HepG2 (cell line): ENCODE results near the gene LOXL3. TPM values are rescaled to one million over a fixed set of nuclear protein-coding genes. Genes with fewer than 3 reads are reported as not detected.

Experiments used
- ATAC-seq: fragments of 200-7000 bp; cut with Tn5 transposase; 3 replicates; pipeline ENCODE4 v1.9.1; 2020; ENCODE audit warnings: mild to moderate bottlenecking, moderate library complexity
- BruUV-seq: library from RNA; stranded (reverse); fragments of 400-500 nt; replicated peaks from 2 replicates; lab custom pipeline; 2021; lab: Mats Ljungman, UMichigan
- CTCF ChIA-PET: fragments of 300-600 bp; formaldehyde crosslinking; extraction: SDS; loops from one replicate; lab custom pipeline; 2021; ENCODE audit warnings: low total read pairs, inconsistent platforms, low intra/inter-chr PET ratio; lab: Yijun Ruan, JAX
- POLR2A ChIA-PET: fragments of 350-600 bp; sonication (Branson Sonifier 250); formaldehyde crosslinking; loops from one replicate; lab custom pipeline; 2020; ENCODE audit warnings: antibody characterized with exemption, inconsistent platforms; lab: Yijun Ruan, JAX
- DNase-seq: peaks from one replicate; pipeline ENCODE4 v3.0.0-alpha.2; 2015; ENCODE audit warnings: low spot score
- FAIRE-seq: peaks from 3 replicates; lab custom pipeline; 2011; peaks lifted over from hg19 to GRCh38; lab: Jason Lieb, UNC
- H2AFZ ChIP-seq: one replicate; pipeline ENCODE4 v1.6.1; 2011; ENCODE audit warnings: low read length, inconsistent platforms
- H3K27ac ChIP-seq: fragments of 300-600 bp; 3 replicates; pipeline ENCODE4 v1.8.0; 2011; ENCODE audit warnings: mixed run types, mild to moderate bottlenecking, mixed read lengths, low read length, inconsistent platforms; ENCODE audit not compliant: insufficient read depth; ENCODE audit errors: extremely low read length
- H3K27me3 ChIP-seq, 2 experiments: fragments of 200-600 bp in 1 of 2; 2 replicates in 1 of 2; 3 replicates in 1 of 2; pipeline versions ENCODE4 v1.6.0 to v1.8.0; 2011; ENCODE audit warnings: low read length in 2 of 2, mild to moderate bottlenecking in 2 of 2, moderate library complexity in 2 of 2, inconsistent platforms in 1 of 2; ENCODE audit not compliant: insufficient read depth in 2 of 2, control insufficient read depth in 1 of 2
- H3K36me3 ChIP-seq, 2 experiments: fragments of 200-600 bp in 1 of 2; replicated peaks in 1 of 2; 2 replicates in 1 of 2; 3 replicates in 1 of 2; pipeline versions ENCODE4 v1.5.1 to v1.8.0; 2011; ENCODE audit warnings: low read length in 2 of 2, inconsistent platforms in 1 of 2; ENCODE audit not compliant: insufficient read depth in 2 of 2, control insufficient read depth in 1 of 2
- H3K4me1 ChIP-seq: 2 replicates; pipeline ENCODE4 v1.5.1; 2012; ENCODE audit warnings: low read length, inconsistent platforms; ENCODE audit not compliant: insufficient read depth
- H3K4me2 ChIP-seq: 2 replicates; pipeline ENCODE4 v1.6.0; 2011; ENCODE audit warnings: low read depth, low read length, inconsistent platforms
- H3K4me3 ChIP-seq, 3 experiments: fragments of 200-600 bp in 1 of 3; sonication (generic), shearing (Covaris generic) in 1 of 3; replicated peaks in 1 of 3; 2 replicates each; pipeline ENCODE4 v1.5.1; 2011 to 2016; ENCODE audit warnings: low read length in 3 of 3, inconsistent platforms in 2 of 3, low read depth in 2 of 3, mild to moderate bottlenecking in 2 of 3, control low read depth in 1 of 3, mixed read lengths in 1 of 3; ENCODE audit not compliant: insufficient read depth in 1 of 3
- H3K79me2 ChIP-seq: one replicate; pipeline ENCODE4 v1.6.1; 2011; ENCODE audit warnings: low read length, inconsistent platforms; ENCODE audit not compliant: insufficient read depth
- H3K9ac ChIP-seq: 2 replicates; pipeline ENCODE4 v1.6.0; 2011; ENCODE audit warnings: mild to moderate bottlenecking, low read depth, low read length, inconsistent platforms; ENCODE audit not compliant: insufficient read depth
- H3K9me3 ChIP-seq: 2 replicates; pipeline ENCODE4 v1.5.1; 2012; ENCODE audit warnings: mild to moderate bottlenecking, low read length
- H4K20me1 ChIP-seq: 2 replicates; pipeline ENCODE4 v1.6.0; 2011; ENCODE audit warnings: inconsistent platforms, mild to moderate bottlenecking, low read length, moderate library complexity; ENCODE audit not compliant: insufficient read depth
- ASH2L ChIP-seq: fragments of 300-600, 200-600 bp; sonication (generic); IDR thresholded peaks from 2 replicates; pipeline ENCODE4 v1.7.0; 2017; ENCODE audit warnings: low read depth, mild to moderate bottlenecking, moderate library complexity, mixed read lengths, low read length; ENCODE audit not compliant: insufficient read length
- ATRX ChIP-seq: sonication (generic); formaldehyde crosslinking; IDR thresholded peaks from 2 replicates; pipeline ENCODE4 v1.4.0; 2020; ENCODE audit warnings: missing genetic modification reagents, borderline replicate concordance
- BRCA1 ChIP-seq: sonication (generic); formaldehyde crosslinking; IDR thresholded peaks from 2 replicates; pipeline ENCODE4 v1.4.0; 2020; ENCODE audit warnings: missing genetic modification reagents
- BRD4 ChIP-seq: sonication (generic); formaldehyde crosslinking; IDR thresholded peaks from 2 replicates; pipeline ENCODE4 v1.4.0; 2020; ENCODE audit warnings: missing genetic modification reagents
- EED ChIP-seq: sonication (generic); formaldehyde crosslinking; IDR thresholded peaks from 2 replicates; pipeline ENCODE4 v1.5.0; 2020; ENCODE audit warnings: mild to moderate bottlenecking, missing genetic modification reagents
- ERF ChIP-seq: IDR thresholded peaks from 2 replicates; pipeline ENCODE4 v1.6.1; 2018; ENCODE audit warnings: missing biosample characterization, missing genetic modification reagents
- GABPA ChIP-seq, 2 experiments: IDR thresholded peaks; 2 replicates each; pipeline ENCODE4 v1.6.1; 2011 to 2016; ENCODE audit warnings: low read depth in 2 of 2, low read length in 1 of 2, missing biosample characterization in 1 of 2, missing genetic modification characterization in 1 of 2
- HOXD1 ChIP-seq: sonication (generic); formaldehyde crosslinking; IDR thresholded peaks from 2 replicates; pipeline ENCODE4 v1.5.0; 2020; ENCODE audit warnings: missing genetic modification reagents
- MXI1 ChIP-seq: IDR thresholded peaks from 3 replicates; pipeline ENCODE4 v1.6.1; 2012; ENCODE audit warnings: low read depth, low read length, inconsistent platforms, borderline replicate concordance
- RARG ChIP-seq: sonication (generic); formaldehyde crosslinking; IDR thresholded peaks from 2 replicates; pipeline ENCODE4 v1.4.0; 2020; ENCODE audit warnings: low read depth, mild to moderate bottlenecking, missing genetic modification reagents
- RORA ChIP-seq: sonication (generic); formaldehyde crosslinking; IDR thresholded peaks from 2 replicates; pipeline ENCODE4 v1.5.0; 2020; ENCODE audit warnings: mild to moderate bottlenecking, missing genetic modification reagents, moderate library complexity
- SMAD9 ChIP-seq: sonication (generic); formaldehyde crosslinking; IDR thresholded peaks from 2 replicates; pipeline ENCODE4 v1.5.1; 2020; ENCODE audit warnings: mild to moderate bottlenecking, missing genetic modification reagents
- TEF ChIP-seq: sonication (generic); formaldehyde crosslinking; IDR thresholded peaks from 2 replicates; pipeline ENCODE4 v1.5.0; 2020; ENCODE audit warnings: missing genetic modification reagents
- ZC3H4 ChIP-seq: sonication (generic); formaldehyde crosslinking; IDR thresholded peaks from 2 replicates; pipeline ENCODE4 v1.4.0; 2020; ENCODE audit warnings: missing genetic modification reagents, borderline replicate concordance
- ZNF3 ChIP-seq: IDR thresholded peaks from 2 replicates; pipeline ENCODE4 v1.7.0; 2017; ENCODE audit warnings: inconsistent platforms
- WGBS: methylation state at CpG from one replicate; pipeline ENCODE4 v1.1.6; 2017; ENCODE audit warnings: low lambda C conversion rate; 5-methylcytosine and 5-hydroxymethylcytosine counted together
- in situ Hi-C: cut with HindIII; loops from 2 replicates; pipeline ENCODE4 v1.10.0; 2017; ENCODE audit warnings: low pct_unique_long_range_greater_than_20kb; ENCODE audit not compliant: extremely low pct_ligation_motif_present
- intact Hi-C: fragments of 100-400 bp; cut with micrococcal nuclease; formaldehyde crosslinking; loops from one replicate; pipeline ENCODE4 v1.10.0; 2022; ENCODE audit not compliant: unreplicated experiment
- polyA plus RNA-seq, 8 experiments: library from polyadenylated mRNA; depleted of rRNA in 3 of 8; stranded (reverse) in 7 of 8; unstranded in 1 of 8; fragments of >200 nt; fragmentation: Illumina TruSeq in 4 of 8; extraction: Trizol in 4 of 8; gene quantifications; 2 replicates each; pipeline versions ENCODE4 v1.2.1 to v1.2.3, GENCODE V29; 2011 to 2016; ENCODE audit warnings: low read depth in 4 of 8, missing spikeins in 1 of 8, mixed read lengths in 1 of 8; ENCODE audit not compliant: insufficient read depth in 1 of 8
- total RNA-seq, 5 experiments: library from RNA; depleted of rRNA; stranded (reverse); fragments of >200 nt; fragmentation: Illumina TruSeq; extraction: Trizol; gene quantifications; 2 replicates each; pipeline ENCODE4 v1.2.3, GENCODE V29; 2016; ENCODE audit warnings: low read depth in 1 of 5

LOXL3 gene
- total and polyA plus RNA-seq, 2 of the 13 experiments (the other 11 are each of a cell fraction or from before 2014, with no cell fraction given), result 0.55 to 6.5 TPM

- intact Hi-C loops (no loop called here), in situ Hi-C loops (no loop called here)
- Histone ChIP-seq H3K9ac (no peak overlapping the region), H3K36me3 (no peaks in the 10 kb centered on the region), H3K27ac (no peak overlapping the region), H3K4me3 (no peak overlapping the region), H3K79me2 (no peaks in the 10 kb centered on the region), H3K9me3 (no peaks in the 10 kb centered on the region), H3K27me3 (peaks cover 0 to 30% of the 10 kb centered on the region in 2 experiments; a peak in 2 of 5 replicates)
- POLR2A ChIA-PET, result interaction anchor here (1.1 kb wide), 1 partner anchor 24 kb away, joined by 3 read pairs; no protein-coding TSS in a partner anchor
- WGBS, result 76% methylated on average over 7 of the region's 7 CpGs
- ATAC-seq, result no peak
- TF ChIP-seq ATRX (CRISPR knock-in tag) (no peak), HOXD1 (CRISPR knock-in tag) (no peak), ZNF3 (CRISPR knock-in tag) (no peak), SMAD9 (CRISPR knock-in tag) (no peak), ERF (CRISPR knock-in tag) (no peak), GABPA (IDR thresholded peaks at IDR 0.05; ENCODE audit: low read depth, low read length) (no peak), GABPA (CRISPR knock-in tag; IDR thresholded peaks at IDR 0.05; ENCODE audit: low read depth) (no peak), BRD4 (CRISPR knock-in tag) (no peak), MXI1 (no peak), RORA (CRISPR knock-in tag) (no peak), BRCA1 (CRISPR knock-in tag) (no peak), EED (CRISPR knock-in tag) (no peak), ASH2L (no peak), ZC3H4 (no peak), TEF (CRISPR knock-in tag) (no peak), RARG (CRISPR knock-in tag) (no peak)
- TF ChIP-seq, all 625 proteins: peak for 0
- Histone ChIP-seq H3K4me2 (no peak overlapping the region), H3K4me1 (peaks cover 59% of the 10 kb centered on the region), H4K20me1 (no peaks in the 10 kb centered on the region), H2AFZ (no peak overlapping the region)
- CTCF ChIA-PET, result no interaction called here
- no peak for FAIRE-seq
- no peak for DNase-seq
- no TSS peak for BruUV-seq
These were observed 3.5 kb downstream of the LOXL3 start for GRCh38 chr2:74550231-74550630.
